ENCODE results near the gene EBLN1. TPM values are rescaled to one million over a fixed set of nuclear protein-coding genes. Genes with fewer than 3 reads are reported as not detected.

The EBLN1 gene
- total and polyA plus RNA-seq, 9 of the 15 experiments (the other 6 are each of a cell fraction or from before 2014, with no cell fraction given), result 0.06 to 3.1 (median 0.80) TPM

DNA sequence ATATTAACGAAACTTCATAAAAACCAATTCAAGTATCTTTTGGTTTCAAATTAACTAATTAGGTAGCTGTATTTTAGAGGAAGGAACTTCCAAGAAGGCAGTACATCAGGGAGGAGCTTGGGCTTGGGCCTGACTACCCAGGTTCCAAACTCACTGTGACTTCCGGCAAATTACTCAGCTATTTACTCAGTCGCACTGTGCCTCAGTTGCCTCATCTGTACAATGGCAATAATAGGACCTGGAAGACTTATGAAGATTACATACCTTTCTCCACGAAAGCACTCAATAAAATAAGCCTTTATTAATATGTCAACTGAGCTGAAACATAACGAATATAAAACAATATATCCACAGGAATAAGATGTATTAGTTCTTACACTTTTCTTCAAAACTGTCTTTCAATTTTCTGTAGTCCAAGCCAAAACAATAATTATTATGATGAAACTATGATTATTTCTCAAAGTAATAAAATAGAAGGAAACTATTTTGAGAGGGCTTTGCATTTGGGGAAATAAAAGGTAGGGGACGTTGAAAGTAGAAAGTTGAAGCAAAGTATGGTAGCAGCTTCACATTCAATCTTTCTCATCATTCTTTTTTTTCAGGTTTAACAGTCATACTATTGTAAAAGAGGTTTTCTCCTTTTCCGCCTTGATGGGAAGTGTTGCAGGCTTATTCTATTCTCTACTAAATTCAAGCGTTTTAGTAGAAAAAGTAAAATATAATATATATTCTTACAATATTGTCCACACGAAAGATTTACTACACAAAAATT lies 10.5 kb upstream of the EBLN1 start (continued):
- TF ChIP-seq RCOR1 (IDR thresholded peaks at IDR 0.05; ENCODE audit: borderline replicate concordance in 1 of 2, low read depth in 2 of 2, low read length in 2 of 2) (peak; percentile 43 to 68; a peak in 2 of 4 replicates), U2AF1 (optimal IDR thresholded peaks at IDR 0.05; ENCODE audit: low read depth, low read length) (no peak), FOXA3 (CRISPR knock-in tag; conservative IDR thresholded peaks at IDR 0.05 in 1 of 2, IDR thresholded peaks at IDR 0.05 in 1 of 2) (peak in 1 of 2 experiments; percentile 81; a peak in 2 of 4 replicates), EP300 (IDR thresholded peaks at IDR 0.05; ENCODE audit: low read length) (no peak), PHF20 (IDR thresholded peaks at IDR 0.05; ENCODE audit: partially characterized antibody) (no peak), ASH1L (IDR thresholded peaks at IDR 0.05; ENCODE audit: borderline replicate concordance, low read depth, partially characterized antibody) (no peak), BMI1 (IDR thresholded peaks at IDR 0.05; ENCODE audit: low read length) (no peak), NRF1 (conservative IDR thresholded peaks at IDR 0.05 in 1 of 2, IDR thresholded peaks at IDR 0.05 in 1 of 2) (no peak), DIDO1 (tag; IDR thresholded peaks at IDR 0.05; ENCODE audit: low read depth) (no peak), RHOXF2B (CRISPR knock-in tag; conservative IDR thresholded peaks at IDR 0.05) (no peak), STAT5A (IDR thresholded peaks at IDR 0.05; ENCODE audit: borderline replicate concordance, low read length) (no peak), JUN (IDR thresholded peaks at IDR 0.05; ENCODE audit: borderline replicate concordance, low read depth, low read length) (no peak), JUN (CRISPR knock-in tag; IDR thresholded peaks at IDR 0.05; ENCODE audit: borderline replicate concordance) (no peak), TGIF2 (CRISPR knock-in tag; IDR thresholded peaks at IDR 0.05) (no peak)
- TF ChIP-seq, protein P1, sequence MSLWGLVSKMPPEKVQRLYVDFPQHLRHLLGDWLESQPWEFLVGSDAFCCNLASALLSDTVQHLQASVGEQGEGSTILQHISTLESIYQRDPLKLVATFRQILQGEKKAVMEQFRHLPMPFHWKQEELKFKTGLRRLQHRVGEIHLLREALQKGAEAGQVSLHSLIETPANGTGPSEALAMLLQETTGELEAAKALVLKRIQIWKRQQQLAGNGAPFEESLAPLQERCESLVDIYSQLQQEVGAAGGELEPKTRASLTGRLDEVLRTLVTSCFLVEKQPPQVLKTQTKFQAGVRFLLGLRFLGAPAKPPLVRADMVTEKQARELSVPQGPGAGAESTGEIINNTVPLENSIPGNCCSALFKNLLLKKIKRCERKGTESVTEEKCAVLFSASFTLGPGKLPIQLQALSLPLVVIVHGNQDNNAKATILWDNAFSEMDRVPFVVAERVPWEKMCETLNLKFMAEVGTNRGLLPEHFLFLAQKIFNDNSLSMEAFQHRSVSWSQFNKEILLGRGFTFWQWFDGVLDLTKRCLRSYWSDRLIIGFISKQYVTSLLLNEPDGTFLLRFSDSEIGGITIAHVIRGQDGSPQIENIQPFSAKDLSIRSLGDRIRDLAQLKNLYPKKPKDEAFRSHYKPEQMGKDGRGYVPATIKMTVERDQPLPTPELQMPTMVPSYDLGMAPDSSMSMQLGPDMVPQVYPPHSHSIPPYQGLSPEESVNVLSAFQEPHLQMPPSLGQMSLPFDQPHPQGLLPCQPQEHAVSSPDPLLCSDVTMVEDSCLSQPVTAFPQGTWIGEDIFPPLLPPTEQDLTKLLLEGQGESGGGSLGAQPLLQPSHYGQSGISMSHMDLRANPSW (CRISPR knock-in tag; IDR thresholded peaks at IDR 0.05), result no peak
- TF ChIP-seq, protein P2, sequence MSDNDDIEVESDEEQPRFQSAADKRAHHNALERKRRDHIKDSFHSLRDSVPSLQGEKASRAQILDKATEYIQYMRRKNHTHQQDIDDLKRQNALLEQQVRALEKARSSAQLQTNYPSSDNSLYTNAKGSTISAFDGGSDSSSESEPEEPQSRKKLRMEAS (CRISPR knock-in tag; IDR thresholded peaks at IDR 0.05), result no peak

All from K562 (cell line).